DOHH2 (cell line): Measurements from ENCODE around the gene ZSWIM8.
A peak's percentile ranks its signal among the peaks of the same experiment; 100 is the strongest.

Experiments used
- H3F3A ChIP-seq: fragments of 200-600 bp; sonication (generic), shearing (Covaris generic); 2 replicates; pipeline ENCODE4 v1.6.0; 2016; ENCODE audit warnings: antibody characterized with exemption, mild to moderate bottlenecking; ENCODE audit not compliant: control insufficient read depth, insufficient read depth
- H3K27ac ChIP-seq: fragments of 200-600 bp; sonication (generic); 2 replicates; pipeline ENCODE4 v1.5.1; 2014; ENCODE audit warnings: low read depth, mild to moderate bottlenecking, low read length, moderate library complexity
- H3K27me3 ChIP-seq: fragments of 200-600 bp; sonication (generic); 2 replicates; pipeline ENCODE4 v1.6.1; 2014; ENCODE audit warnings: mild to moderate bottlenecking, low read length, mixed read lengths; ENCODE audit not compliant: control insufficient read depth
- H3K36me3 ChIP-seq: fragments of 200-600 bp; sonication (generic); 2 replicates; pipeline ENCODE4 v1.6.1; 2014; ENCODE audit warnings: mild to moderate bottlenecking, low read length, moderate library complexity, mixed read lengths; ENCODE audit not compliant: control insufficient read depth
- H3K4me1 ChIP-seq: fragments of 200-600 bp; sonication (generic); 2 replicates; pipeline ENCODE4 v1.6.1; 2014; ENCODE audit warnings: mild to moderate bottlenecking, low read length, mixed read lengths; ENCODE audit not compliant: control insufficient read depth
- H3K4me2 ChIP-seq: fragments of 200-600 bp; sonication (generic); 2 replicates; pipeline ENCODE4 v1.6.0; 2014; ENCODE audit warnings: mild to moderate bottlenecking, low read length, moderate library complexity
- H3K4me3 ChIP-seq: fragments of 200-600 bp; sonication (generic); 2 replicates; pipeline ENCODE4 v1.5.1; 2014; ENCODE audit warnings: mild to moderate bottlenecking, low read length, mixed read lengths
- H3K79me2 ChIP-seq: fragments of 200-600 bp; sonication (generic); 2 replicates; pipeline ENCODE4 v1.6.1; 2014; ENCODE audit warnings: mild to moderate bottlenecking, low read length, mixed read lengths; ENCODE audit not compliant: control insufficient read depth
- H3K9me2 ChIP-seq: fragments of 200-600 bp; sonication (generic); replicated peaks from 2 replicates; pipeline ENCODE4 v1.6.1; 2014; ENCODE audit warnings: mild to moderate bottlenecking, low read length, mixed read lengths; ENCODE audit not compliant: control insufficient read depth
- H3K9me3 ChIP-seq: fragments of 200-600 bp; sonication (generic); 2 replicates; pipeline ENCODE4 v1.6.1; 2014; ENCODE audit warnings: antibody characterized with exemption, low read length, mixed read lengths; ENCODE audit not compliant: control insufficient read depth, insufficient read depth
- H4K20me1 ChIP-seq: fragments of 200-600 bp; sonication (generic); 2 replicates; pipeline ENCODE4 v1.6.0; 2014; ENCODE audit warnings: low read depth, mild to moderate bottlenecking, antibody characterized with exemption, low read length, moderate library complexity; ENCODE audit not compliant: control insufficient read depth, insufficient read depth
- CTCF ChIP-seq: fragments of 200-600 bp; sonication (generic); IDR thresholded peaks from one replicate; pipeline ENCODE4 v1.5.1; 2014; ENCODE audit warnings: antibody characterized with exemption, mild to moderate bottlenecking, low read depth, low read length; ENCODE audit not compliant: poor library complexity, severe bottlenecking
- EZH2phosphoT487 ChIP-seq: fragments of 200-600 bp; sonication (generic); IDR thresholded peaks from 2 replicates; pipeline ENCODE4 v1.6.1; 2017; ENCODE audit warnings: borderline replicate concordance, mild to moderate bottlenecking, antibody characterized with exemption, low read length, moderate library complexity, mixed read lengths

The ZSWIM8 gene

DNA sequence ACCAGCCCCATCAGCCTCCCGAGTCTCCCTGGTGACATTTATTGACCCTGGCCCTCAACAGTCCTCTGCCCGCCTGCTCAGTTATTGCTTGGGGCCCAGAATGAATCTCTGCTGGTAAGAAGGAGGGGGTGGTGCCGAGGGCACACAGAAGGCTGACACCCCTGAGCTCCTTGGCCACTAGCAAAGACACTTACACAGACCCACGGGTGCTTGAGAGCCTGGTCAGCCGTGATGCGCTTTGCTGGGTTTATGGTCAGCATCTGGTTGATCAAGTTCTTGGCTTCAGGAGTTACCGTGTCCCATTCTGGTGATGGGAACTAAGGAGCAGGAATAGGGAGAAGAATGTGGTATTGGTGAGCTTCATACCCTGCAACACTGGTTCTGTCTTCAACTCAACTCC lies 61.6 kb downstream of the ZSWIM8 start:
- Histone ChIP-seq H3K27me3 (no peaks in the 10 kb centered on the region), H4K20me1 (no peaks in the 10 kb centered on the region), H3K36me3 (peaks cover 25% of the 10 kb centered on the region), H3K4me3 (no peak overlapping the region), H3K9me2 (no peaks in the 10 kb centered on the region), H3F3A (no peaks in the 10 kb centered on the region), H3K9me3 (no peaks in the 10 kb centered on the region), H3K4me2 (no peak overlapping the region), H3K27ac (no peak overlapping the region), H3K4me1 (peaks cover 6% of the 10 kb centered on the region), H3K79me2 (no peaks in the 10 kb centered on the region)
- TF ChIP-seq CTCF = no peak

DNA sequence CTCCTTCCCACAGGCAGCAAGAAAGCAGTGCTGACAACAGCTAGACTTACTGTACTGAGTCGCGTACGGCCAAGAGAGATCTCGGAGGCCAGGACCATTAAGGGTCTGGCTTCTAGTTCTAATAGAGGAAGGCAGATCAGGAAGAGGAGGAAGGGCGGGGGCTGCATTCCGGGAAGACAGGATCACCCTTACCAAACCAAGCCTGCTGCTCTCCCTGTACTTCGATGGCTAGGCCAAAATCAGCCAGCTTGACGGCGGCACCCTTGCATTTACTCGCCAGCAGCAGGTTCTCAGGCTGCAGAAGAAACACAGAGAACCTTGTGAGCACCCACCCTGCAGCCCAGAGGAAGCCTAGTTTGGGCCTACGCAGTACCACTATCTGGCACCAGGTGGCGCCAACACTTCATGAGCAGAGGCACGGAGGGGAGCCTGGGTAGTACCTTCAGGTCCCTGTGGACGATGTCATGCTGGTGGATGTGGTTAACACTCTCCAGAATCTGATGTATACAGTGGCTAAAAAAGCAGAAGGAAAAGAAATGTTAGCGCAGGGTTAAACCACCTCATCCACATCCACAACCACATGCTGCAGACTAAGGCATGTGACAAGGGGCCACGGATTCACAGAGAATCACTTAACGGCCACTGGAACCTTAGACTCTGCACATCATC lies 63.5 kb downstream of the ZSWIM8 start:
- H3K27me3 ChIP-seq = no peaks in the 10 kb centered on the region
- TF ChIP-seq EZH2phosphoT487 (no peak), CTCF (peak; percentile 99)
- no peak overlapping the region for H3K27ac ChIP-seq
- peaks cover 25% of the 10 kb centered on the region for H3K36me3 ChIP-seq
- peak overlapping the region; percentile 36; the same call in 1 of the 2 replicates for H3K4me2 ChIP-seq
- no peaks in the 10 kb centered on the region for H3F3A ChIP-seq
- H3K4me3 ChIP-seq = no peak overlapping the region
- H3K79me2 ChIP-seq = no peaks in the 10 kb centered on the region
- no peaks in the 10 kb centered on the region for H3K9me2 ChIP-seq
- H4K20me1 ChIP-seq = no peaks in the 10 kb centered on the region
- H3K9me3 ChIP-seq = no peaks in the 10 kb centered on the region
- peaks cover 6% of the 10 kb centered on the region for H3K4me1 ChIP-seq

- no peak overlapping the region for H3K27ac ChIP-seq
- no peak overlapping the region for H3K4me3 ChIP-seq
- no peaks in the 10 kb centered on the region for H3K9me2 ChIP-seq
- H3K27me3 ChIP-seq = no peaks in the 10 kb centered on the region
- no peak overlapping the region for H3K4me2 ChIP-seq
- H3K9me3 ChIP-seq = no peaks in the 10 kb centered on the region
- H3K36me3 ChIP-seq = peaks cover 25% of the 10 kb centered on the region
- H3F3A ChIP-seq = no peaks in the 10 kb centered on the region
- TF ChIP-seq CTCF (no peak), EZH2phosphoT487 (no peak)
- H3K79me2 ChIP-seq = no peaks in the 10 kb centered on the region
- H4K20me1 ChIP-seq = no peaks in the 10 kb centered on the region
- H3K4me1 ChIP-seq = peaks cover 6% of the 10 kb centered on the region
Observed at GRCh38 chr10:73850211-73850610, 64.8 kb downstream of the ZSWIM8 start.
